Neural progenitor cell (in vitro differentiated cells): Measurements from ENCODE around the gene MYOF. TPM values are rescaled to one million over a fixed set of nuclear protein-coding genes. Genes with fewer than 3 reads are reported as not detected.

ENCODE experiments used
- DNase-seq: peaks from one replicate; pipeline ENCODE4 v3.0.0-alpha.2; 2016; ENCODE audit warnings: low spot score
- H2AFZ ChIP-seq: fragments of 200-600 bp; sonication (generic); replicated peaks from 2 replicates; pipeline ENCODE4 v1.6.1; 2016; ENCODE audit warnings: antibody characterized with exemption
- H3F3A ChIP-seq: fragments of 200-600 bp; sonication (generic); 2 replicates; pipeline ENCODE4 v1.6.1; 2016; ENCODE audit warnings: antibody characterized with exemption, low read depth
- H3K27ac ChIP-seq: fragments of 200-600 bp; sonication (generic); 2 replicates; pipeline ENCODE4 v1.5.1; 2016; ENCODE audit warnings: mild to moderate bottlenecking
- H3K27me3 ChIP-seq: fragments of 200-600 bp; sonication (generic); 2 replicates; pipeline ENCODE4 v1.6.1; 2016; ENCODE audit warnings: mild to moderate bottlenecking, moderate library complexity
- H3K36me3 ChIP-seq: fragments of 200-600 bp; sonication (generic); 2 replicates; pipeline ENCODE4 v1.5.1; 2016
- H3K4me1 ChIP-seq: fragments of 200-600 bp; sonication (generic); 2 replicates; pipeline ENCODE4 v1.6.1; 2016; ENCODE audit warnings: mixed run types
- H3K4me2 ChIP-seq: fragments of 200-600 bp; sonication (generic); 2 replicates; pipeline ENCODE4 v1.6.1; 2016
- H3K4me3 ChIP-seq: fragments of 200-600 bp; sonication (generic); 2 replicates; pipeline ENCODE4 v1.5.1; 2016
- H3K79me2 ChIP-seq: fragments of 200-600 bp; sonication (generic); 2 replicates; pipeline ENCODE4 v1.6.1; 2016; ENCODE audit warnings: low read depth
- H3K9ac ChIP-seq: fragments of 200-600 bp; sonication (generic); 2 replicates; pipeline ENCODE4 v1.6.1; 2016
- H3K9me3 ChIP-seq: fragments of 200-600 bp; sonication (generic); 2 replicates; pipeline ENCODE4 v1.5.1; 2016; ENCODE audit warnings: low read depth
- H4K20me1 ChIP-seq: fragments of 200-600 bp; sonication (generic); 2 replicates; pipeline ENCODE4 v1.6.1; 2016; ENCODE audit warnings: low read depth
- H3K27ac Mint-ChIP-seq: 3 replicates; pipeline ENCODE4 v1.8.0; 2021; ENCODE audit warnings: mixed read lengths
- H3K27me3 Mint-ChIP-seq: 2 replicates; pipeline ENCODE4 v1.8.0; 2022; ENCODE audit warnings: low read depth, mild to moderate bottlenecking, inconsistent platforms, moderate library complexity, mixed read lengths; ENCODE audit not compliant: insufficient read depth
- H3K36me3 Mint-ChIP-seq: 3 replicates; pipeline ENCODE4 v1.8.0; 2021; ENCODE audit warnings: mixed read lengths
- H3K4me1 Mint-ChIP-seq: 3 replicates; pipeline ENCODE4 v1.8.0; 2021; ENCODE audit warnings: mixed read lengths
- H3K4me3 Mint-ChIP-seq: 3 replicates; pipeline ENCODE4 v1.8.0; 2021; ENCODE audit warnings: mild to moderate bottlenecking, moderate library complexity, mixed read lengths
- H3K9me3 Mint-ChIP-seq: 3 replicates; pipeline ENCODE4 v1.8.0; 2020; ENCODE audit warnings: mixed read lengths
- EZH2 ChIP-seq: fragments of 200-600 bp; sonication (generic); IDR thresholded peaks from 2 replicates; pipeline ENCODE4 v1.6.1; 2017; ENCODE audit warnings: antibody characterized with exemption, mild to moderate bottlenecking, moderate library complexity
- EZH2phosphoT487 ChIP-seq: fragments of 200-600 bp; sonication (generic); IDR thresholded peaks from 2 replicates; pipeline ENCODE4 v1.6.1; 2017; ENCODE audit warnings: antibody characterized with exemption
- total RNA-seq: library from RNA; depleted of rRNA; stranded (reverse); fragments of >200 nt; gene quantifications from 2 replicates; pipeline ENCODE4 v1.2.3, GENCODE V29; 2015; ENCODE audit warnings: low replicate concordance
- TF ChIP-seq, protein P1 (sequence below): fragments of 200-600 bp; sonication (generic); IDR thresholded peaks from 2 replicates; pipeline ENCODE4 v1.5.1; 2017; ENCODE audit warnings: antibody characterized with exemption, mild to moderate bottlenecking

The MYOF gene
- total RNA-seq, 1 donor from 2014 or later: 1.6 TPM

GRCh38 chr10:93475227-93475626, 6.9 kb downstream of the MYOF start:
- no peak overlapping the region for H3K9ac ChIP-seq
- H2AFZ ChIP-seq: no peak overlapping the region
- peaks cover 3% of the 10 kb centered on the region for H3K9me3 Mint-ChIP-seq
- no peaks in the 10 kb centered on the region for H3F3A ChIP-seq
- no peaks in the 10 kb centered on the region for H4K20me1 ChIP-seq
- no peaks in the 10 kb centered on the region for H3K27me3 ChIP-seq
- H3K36me3 Mint-ChIP-seq: no peaks in the 10 kb centered on the region
- H3K4me2 ChIP-seq: no peak overlapping the region
- no peaks in the 10 kb centered on the region for H3K36me3 ChIP-seq
- TF ChIP-seq, protein P1, sequence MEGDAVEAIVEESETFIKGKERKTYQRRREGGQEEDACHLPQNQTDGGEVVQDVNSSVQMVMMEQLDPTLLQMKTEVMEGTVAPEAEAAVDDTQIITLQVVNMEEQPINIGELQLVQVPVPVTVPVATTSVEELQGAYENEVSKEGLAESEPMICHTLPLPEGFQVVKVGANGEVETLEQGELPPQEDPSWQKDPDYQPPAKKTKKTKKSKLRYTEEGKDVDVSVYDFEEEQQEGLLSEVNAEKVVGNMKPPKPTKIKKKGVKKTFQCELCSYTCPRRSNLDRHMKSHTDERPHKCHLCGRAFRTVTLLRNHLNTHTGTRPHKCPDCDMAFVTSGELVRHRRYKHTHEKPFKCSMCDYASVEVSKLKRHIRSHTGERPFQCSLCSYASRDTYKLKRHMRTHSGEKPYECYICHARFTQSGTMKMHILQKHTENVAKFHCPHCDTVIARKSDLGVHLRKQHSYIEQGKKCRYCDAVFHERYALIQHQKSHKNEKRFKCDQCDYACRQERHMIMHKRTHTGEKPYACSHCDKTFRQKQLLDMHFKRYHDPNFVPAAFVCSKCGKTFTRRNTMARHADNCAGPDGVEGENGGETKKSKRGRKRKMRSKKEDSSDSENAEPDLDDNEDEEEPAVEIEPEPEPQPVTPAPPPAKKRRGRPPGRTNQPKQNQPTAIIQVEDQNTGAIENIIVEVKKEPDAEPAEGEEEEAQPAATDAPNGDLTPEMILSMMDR: no peak
- H3K4me1 ChIP-seq: peaks cover 5% of the 10 kb centered on the region
- no peaks in the 10 kb centered on the region for H3K9me3 ChIP-seq
- H3K79me2 ChIP-seq: no peaks in the 10 kb centered on the region
- DNase-seq: no peak
- no peak overlapping the region for H3K4me3 ChIP-seq
- H3K27ac Mint-ChIP-seq: no peak overlapping the region
- no peaks in the 10 kb centered on the region for H3K27me3 Mint-ChIP-seq
- no peak overlapping the region for H3K27ac ChIP-seq
- H3K4me1 Mint-ChIP-seq: peaks cover 27% of the 10 kb centered on the region
- H3K4me3 Mint-ChIP-seq: no peak overlapping the region

- no peaks in the 10 kb centered on the region for H3K36me3 ChIP-seq
- H3K27me3 ChIP-seq: no peaks in the 10 kb centered on the region
- no peak overlapping the region for H3K27ac ChIP-seq
- Mint-ChIP-seq H3K36me3 (no peaks in the 10 kb centered on the region), H3K4me3 (no peak overlapping the region), H3K4me1 (peaks cover 24% of the 10 kb centered on the region), H3K27me3 (no peaks in the 10 kb centered on the region), H3K9me3 (peaks cover 3% of the 10 kb centered on the region), H3K27ac (peak overlapping the region; percentile 47)
- H3K4me1 ChIP-seq: peaks cover 5% of the 10 kb centered on the region
- TF ChIP-seq EZH2 (no peak), EZH2phosphoT487 (no peak)
- TF ChIP-seq, protein P1: no peak
- H3K9me3 ChIP-seq: no peaks in the 10 kb centered on the region
- H4K20me1 ChIP-seq: no peaks in the 10 kb centered on the region
- no peak for DNase-seq
- H3K9ac ChIP-seq: no peak overlapping the region
- H3K4me2 ChIP-seq: no peak overlapping the region
- peak overlapping the region; percentile 68 for H2AFZ ChIP-seq
- no peak overlapping the region for H3K4me3 ChIP-seq
- H3F3A ChIP-seq: no peaks in the 10 kb centered on the region
- no peaks in the 10 kb centered on the region for H3K79me2 ChIP-seq
Measured at GRCh38 chr10:93473804-93474472, 8.2 kb downstream of the MYOF start.

DNA sequence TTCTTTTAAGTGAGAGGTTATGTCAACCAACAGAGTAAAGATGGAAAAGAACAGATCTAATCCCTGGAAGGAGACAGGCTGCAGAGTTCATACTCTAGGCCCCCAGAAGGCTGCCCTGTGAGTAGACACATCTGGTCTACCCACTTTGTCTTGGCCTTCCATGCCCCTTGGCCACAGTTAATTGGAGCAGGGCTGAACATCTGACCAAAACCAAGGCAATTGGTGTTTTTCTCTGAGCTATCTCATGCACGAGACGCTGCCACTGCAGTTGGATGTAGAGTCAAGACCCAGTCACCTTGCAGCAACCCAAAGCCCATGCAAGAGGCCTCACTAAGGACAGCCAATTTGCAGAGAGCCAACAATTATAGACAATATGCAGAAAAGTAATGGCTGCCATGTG, 9.0 kb downstream of the MYOF start:
- H3K9me3 ChIP-seq: no peaks in the 10 kb centered on the region
- Mint-ChIP-seq H3K4me3 (no peak overlapping the region), H3K27ac (no peak overlapping the region), H3K27me3 (no peaks in the 10 kb centered on the region), H3K9me3 (peaks cover 4% of the 10 kb centered on the region), H3K4me1 (peaks cover 31% of the 10 kb centered on the region), H3K36me3 (no peaks in the 10 kb centered on the region)
- H3K4me2 ChIP-seq: no peak overlapping the region
- H3K27ac ChIP-seq: no peak overlapping the region
- H2AFZ ChIP-seq: peak overlapping the region; percentile 68
- no peaks in the 10 kb centered on the region for H3K79me2 ChIP-seq
- no peaks in the 10 kb centered on the region for H3K36me3 ChIP-seq
- TF ChIP-seq EZH2 (no peak), EZH2phosphoT487 (no peak)
- TF ChIP-seq, protein P1: no peak
- no peaks in the 10 kb centered on the region for H3K27me3 ChIP-seq
- H3K4me1 ChIP-seq: peaks cover 5% of the 10 kb centered on the region
- no peaks in the 10 kb centered on the region for H3F3A ChIP-seq
- no peak overlapping the region for H3K9ac ChIP-seq
- H3K4me3 ChIP-seq: no peak overlapping the region
- no peak for DNase-seq
- no peaks in the 10 kb centered on the region for H4K20me1 ChIP-seq
